ENCODE results near the gene PON3.
A peak's percentile ranks its signal among the peaks of the same experiment; 100 is the strongest.

Gene PON3

GRCh38 chr7:95340491-95340890 lies 55.7 kb downstream of the PON3 start:
- DNase-seq (ENCODE audit: low spot score), result no peak

- no peak for DNase-seq (ENCODE audit: low spot score)
These were observed 57.3 kb downstream of the PON3 start for GRCh38 chr7:95338832-95339231.

- DNase-seq (ENCODE audit: low spot score), result no peak
These were observed 61.1 kb downstream of the PON3 start for GRCh38 chr7:95335093-95335492.

- DNase-seq (ENCODE audit: low spot score), result no peak
These were observed 61.7 kb downstream of the PON3 start for GRCh38 chr7:95334447-95334846.

- DNase-seq (ENCODE audit: low spot score), result no peak
These were observed 65.2 kb downstream of the PON3 start for GRCh38 chr7:95330961-95331337.

GRCh38 chr7:95330204-95330960 lies 65.8 kb downstream of the PON3 start:
- no peak for DNase-seq (ENCODE audit: low spot score)

- DNase-seq (ENCODE audit: low spot score), result peak; percentile 33
These were observed 68.8 kb downstream of the PON3 start for GRCh38 chr7:95327356-95327755.

GRCh38 chr7:95324431-95324830 lies 71.7 kb downstream of the PON3 start, which contains the start of gene PON1:
TSS of gene PON1 (minus strand) at chr7:95324532. CDS start at chr7:95324475, 57 bp downstream.
- DNase-seq (ENCODE audit: low spot score), result no peak

- DNase-seq (ENCODE audit: low spot score), result no peak
These were observed 72.6 kb downstream of the PON3 start for GRCh38 chr7:95323410-95324129.

GRCh38 chr7:95322854-95323253 lies 73.3 kb downstream of the PON3 start:
- DNase-seq (ENCODE audit: low spot score), result no peak

GRCh38 chr7:95322396-95322795 lies 73.8 kb downstream of the PON3 start:
- no peak for DNase-seq (ENCODE audit: low spot score)

- DNase-seq (ENCODE audit: low spot score), result no peak
These were observed 74.5 kb downstream of the PON3 start for GRCh38 chr7:95321720-95322119.

- no peak for DNase-seq (ENCODE audit: low spot score)
These were observed 75.5 kb downstream of the PON3 start for GRCh38 chr7:95320651-95321050.

GRCh38 chr7:95319570-95319969 lies 76.6 kb downstream of the PON3 start:
- no peak for DNase-seq (ENCODE audit: low spot score)

GRCh38 chr7:95318501-95319100 lies 77.6 kb downstream of the PON3 start:
- no peak for DNase-seq (ENCODE audit: low spot score)

- DNase-seq (ENCODE audit: low spot score), result no peak
These were observed 78.2 kb downstream of the PON3 start for GRCh38 chr7:95317966-95318365.

- no peak for DNase-seq (ENCODE audit: low spot score)
These were observed 78.6 kb downstream of the PON3 start for GRCh38 chr7:95317546-95317945.

GRCh38 chr7:95316588-95316987 lies 79.6 kb downstream of the PON3 start:
- no peak for DNase-seq (ENCODE audit: low spot score)

- DNase-seq (ENCODE audit: low spot score), result no peak
These were observed 83.6 kb downstream of the PON3 start for GRCh38 chr7:95312561-95312960.

GRCh38 chr7:95311389-95311788 lies 84.8 kb downstream of the PON3 start:
- DNase-seq (ENCODE audit: low spot score), result no peak

- no peak for DNase-seq (ENCODE audit: low spot score)
These were observed 86.2 kb downstream of the PON3 start for GRCh38 chr7:95309951-95310350.
